ENCODE data around the gene IFITM2.

- no peak for TF ChIP-seq POLR2A (IDR thresholded peaks at IDR 0.05)
- TF ChIP-seq, protein P1, sequence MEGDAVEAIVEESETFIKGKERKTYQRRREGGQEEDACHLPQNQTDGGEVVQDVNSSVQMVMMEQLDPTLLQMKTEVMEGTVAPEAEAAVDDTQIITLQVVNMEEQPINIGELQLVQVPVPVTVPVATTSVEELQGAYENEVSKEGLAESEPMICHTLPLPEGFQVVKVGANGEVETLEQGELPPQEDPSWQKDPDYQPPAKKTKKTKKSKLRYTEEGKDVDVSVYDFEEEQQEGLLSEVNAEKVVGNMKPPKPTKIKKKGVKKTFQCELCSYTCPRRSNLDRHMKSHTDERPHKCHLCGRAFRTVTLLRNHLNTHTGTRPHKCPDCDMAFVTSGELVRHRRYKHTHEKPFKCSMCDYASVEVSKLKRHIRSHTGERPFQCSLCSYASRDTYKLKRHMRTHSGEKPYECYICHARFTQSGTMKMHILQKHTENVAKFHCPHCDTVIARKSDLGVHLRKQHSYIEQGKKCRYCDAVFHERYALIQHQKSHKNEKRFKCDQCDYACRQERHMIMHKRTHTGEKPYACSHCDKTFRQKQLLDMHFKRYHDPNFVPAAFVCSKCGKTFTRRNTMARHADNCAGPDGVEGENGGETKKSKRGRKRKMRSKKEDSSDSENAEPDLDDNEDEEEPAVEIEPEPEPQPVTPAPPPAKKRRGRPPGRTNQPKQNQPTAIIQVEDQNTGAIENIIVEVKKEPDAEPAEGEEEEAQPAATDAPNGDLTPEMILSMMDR (IDR thresholded peaks at IDR 0.05 in 4 of 5, conservative IDR thresholded peaks at IDR 0.05 in 1 of 5), result no peak
Measured at GRCh38 chr11:344836-345578, 37.4 kb downstream of the IFITM2 start.
